Left lung (tissue), 10 donors: Measurements from ENCODE around the gene NR2F1-AS1. TPM values are rescaled to one million over a fixed set of nuclear protein-coding genes. Genes with fewer than 3 reads are reported as not detected.
A peak's percentile ranks its signal among the peaks of the same experiment; 100 is the strongest.

Experiments
- ATAC-seq: fragments of 200-7000 bp; cut with Tn5 transposase; one replicate; pipeline ENCODE4 v1.9.1; 2020; ENCODE audit warnings: moderate library complexity
- DNase-seq, 4 donors: peaks; one replicate each; pipeline ENCODE4 v3.0.0-alpha.2; 2013 to 2020
- H3K27ac ChIP-seq, 2 donors: fragments of 200-600 bp; sonication (generic) in 1 of 2; one replicate each; pipeline versions ENCODE4 v1.5.0 to v1.8.0; 2020 to 2021
- H3K27me3 ChIP-seq, 2 donors: fragments of 200-600 bp; sonication (generic) in 1 of 2; one replicate each; pipeline versions ENCODE4 v1.5.0 to v1.8.0; 2020 to 2021
- H3K36me3 ChIP-seq, 2 donors: fragments of 200-600 bp; sonication (generic) in 1 of 2; one replicate each; pipeline versions ENCODE4 v1.5.0 to v1.8.0; 2020 to 2021
- H3K4me1 ChIP-seq, 2 donors: fragments of 200-600 bp; one replicate each; pipeline ENCODE4 v1.8.0; 2021
- H3K4me3 ChIP-seq, 2 donors: fragments of 200-600 bp; sonication (generic) in 1 of 2; one replicate each; pipeline versions ENCODE4 v1.5.0 to v1.8.0; 2020 to 2021; ENCODE audit warnings: mild to moderate bottlenecking in 1 of 2
- H3K9me3 ChIP-seq, 2 donors: fragments of 200-600 bp; sonication (generic) in 1 of 2; one replicate each; pipeline versions ENCODE4 v1.5.0 to v1.8.0; 2020 to 2021
- CTCF ChIP-seq, 2 donors: fragments of 200-600 bp; sonication (generic) in 1 of 2; IDR thresholded peaks; one replicate each; pipeline versions ENCODE4 v1.5.0 to v1.8.0; 2021; ENCODE audit warnings: antibody characterized with exemption in 2 of 2
- intact Hi-C, 2 donors: fragments of 100-400 bp; cut with DNase I; formaldehyde crosslinking; loops; one replicate each; pipeline versions ENCODE4 v1.11.2 to v1.14.2; 2022
- polyA plus RNA-seq, 6 donors: library from polyadenylated mRNA; unstranded; fragments of 120-200 nt; gene quantifications; one replicate each; pipeline ENCODE4 v1.2.1, GENCODE V29; 2013; ENCODE audit not compliant: insufficient read length in 6 of 6
- total RNA-seq, 2 donors: library from RNA; stranded (reverse); fragmentation: NEBNext Ultra II Directional; extraction: Animal tissue kit (Norgen Biotek cat#: 25700); gene quantifications; one replicate each; pipeline ENCODE4 v1.2.1, GENCODE V29; 2021
- donor health status: DM: no; HTN: yes; CAD: no.
- donor health status: DM: no; HTN: no; CAD: no.

Gene NR2F1-AS1
- total and polyA plus RNA-seq, 8 donors = 10.5 to 66.3 (median 48.3) TPM

GRCh38 chr5:93421468-93421867 lies 159.6 kb downstream of the NR2F1-AS1 start:
- TF ChIP-seq CTCF (IDR thresholded peaks at IDR 0.05) = no peak
- H3K36me3 ChIP-seq = no peaks in the 10 kb centered on the region
- intact Hi-C loops = no loop called here
- no peaks in the 10 kb centered on the region for H3K9me3 ChIP-seq
- ATAC-seq = no peak
- no peak overlapping the region for H3K27ac ChIP-seq
- no peak for DNase-seq
- no peaks in the 10 kb centered on the region for H3K4me1 ChIP-seq
- H3K4me3 ChIP-seq = no peak overlapping the region
- H3K27me3 ChIP-seq = no peaks in the 10 kb centered on the region

DNA sequence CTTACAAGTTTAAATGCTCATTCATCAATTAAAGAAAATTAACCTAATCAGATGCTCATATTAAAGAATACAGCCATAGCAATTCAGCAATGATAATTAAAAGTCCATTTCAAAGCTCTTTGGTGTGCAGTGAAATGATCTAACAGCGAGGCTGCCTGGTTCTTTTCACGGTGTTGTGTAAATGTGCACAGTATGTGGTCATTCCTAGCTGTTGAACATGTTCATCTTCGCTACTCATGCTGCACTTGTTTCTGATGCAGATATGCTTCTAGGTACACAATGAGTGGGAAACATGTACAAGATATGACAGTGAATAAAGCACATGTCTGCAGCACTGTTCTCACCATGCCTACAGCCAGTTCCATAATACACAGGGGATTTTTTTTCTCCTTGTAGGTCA lies 163.5 kb downstream of the NR2F1-AS1 start:
- Histone ChIP-seq H3K36me3 (no peaks in the 10 kb centered on the region), H3K9me3 (no peaks in the 10 kb centered on the region), H3K4me3 (no peak overlapping the region), H3K27me3 (no peaks in the 10 kb centered on the region), H3K4me1 (no peaks in the 10 kb centered on the region), H3K27ac (no peak overlapping the region)
- ATAC-seq (no peak), DNase-seq (no peak)
- TF ChIP-seq CTCF (IDR thresholded peaks at IDR 0.05) = no peak
- intact Hi-C loops = no loop called here

- Histone ChIP-seq H3K4me3 (no peak overlapping the region), H3K27me3 (no peaks in the 10 kb centered on the region), H3K9me3 (no peaks in the 10 kb centered on the region), H3K27ac (no peak overlapping the region), H3K36me3 (no peaks in the 10 kb centered on the region), H3K4me1 (no peaks in the 10 kb centered on the region)
- no peak for TF ChIP-seq CTCF (IDR thresholded peaks at IDR 0.05)
- intact Hi-C loops = no loop called here
- ATAC-seq = peak; percentile 33
- DNase-seq = no peak
Measured at GRCh38 chr5:93415819-93416218, 165.2 kb downstream of the NR2F1-AS1 start.

DNA sequence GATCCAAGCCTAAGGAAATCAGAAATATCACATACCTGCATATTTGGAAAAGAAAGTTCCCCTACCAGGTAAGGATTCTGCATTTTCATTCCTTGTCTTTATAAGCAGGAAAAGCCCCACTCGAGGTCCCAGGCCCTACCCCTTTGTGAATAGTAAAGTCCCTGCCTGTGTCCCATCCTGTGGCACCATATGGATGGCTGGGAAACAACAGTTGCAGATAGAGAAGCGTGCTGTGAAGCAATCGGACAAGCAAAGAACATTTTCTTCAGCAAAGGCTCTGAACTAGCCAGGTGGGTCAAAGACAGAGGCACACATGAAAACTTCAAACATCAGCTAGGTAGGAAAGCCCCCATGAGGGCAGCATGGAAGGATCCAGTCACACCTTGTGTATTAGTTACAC lies 169.3 kb downstream of the NR2F1-AS1 start:
- Histone ChIP-seq H3K27ac (no peak overlapping the region), H3K36me3 (no peaks in the 10 kb centered on the region), H3K4me1 (no peaks in the 10 kb centered on the region), H3K27me3 (no peaks in the 10 kb centered on the region), H3K9me3 (no peaks in the 10 kb centered on the region), H3K4me3 (no peak overlapping the region)
- DNase-seq = no peak
- no peak for TF ChIP-seq CTCF (IDR thresholded peaks at IDR 0.05)
- intact Hi-C loops = no loop called here
- no peak for ATAC-seq

GRCh38 chr5:93409691-93410090 lies 171.3 kb downstream of the NR2F1-AS1 start:
- no peak for ATAC-seq
- Histone ChIP-seq H3K4me1 (no peaks in the 10 kb centered on the region), H3K9me3 (no peaks in the 10 kb centered on the region), H3K36me3 (no peaks in the 10 kb centered on the region), H3K4me3 (no peak overlapping the region), H3K27ac (no peak overlapping the region), H3K27me3 (no peaks in the 10 kb centered on the region)
- intact Hi-C loops = no loop called here
- TF ChIP-seq CTCF (IDR thresholded peaks at IDR 0.05) = no peak
- no peak for DNase-seq
